PC-3 (cell line): ENCODE results near the gene CARD16.

Source experiments
- EZH2 ChIP-seq: fragments of 300-600 bp; sonication (generic); IDR thresholded peaks from one replicate; pipeline ENCODE4 v1.6.1; 2017; ENCODE audit warnings: antibody characterized with exemption, mild to moderate bottlenecking, low read length; ENCODE audit not compliant: unreplicated experiment
- TF ChIP-seq, protein P1 (sequence below): fragments of 300-600 bp; sonication (generic); conservative IDR thresholded peaks from 2 replicates; pipeline ENCODE4 v1.5.1; 2017; ENCODE audit warnings: antibody characterized with exemption, low read depth, mild to moderate bottlenecking, low read length

DNA sequence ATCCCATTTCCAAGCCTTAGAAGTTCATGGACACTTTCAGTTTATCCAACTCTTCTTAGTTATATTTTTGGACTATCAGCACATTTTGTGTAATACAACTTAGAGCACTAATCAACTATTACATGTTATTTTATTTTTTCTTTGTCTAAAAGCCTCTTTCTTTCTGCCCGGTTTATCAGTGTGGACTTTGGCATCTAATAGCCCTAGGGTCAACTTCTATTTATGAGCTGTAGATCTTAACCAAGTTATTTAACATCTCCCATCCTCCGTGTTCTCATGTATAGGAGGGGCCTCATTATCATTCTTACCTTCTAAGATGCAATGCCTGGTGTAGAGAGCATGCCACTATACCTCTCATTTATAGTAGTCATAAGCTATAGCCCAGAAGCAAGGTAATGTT is 4.4 kb downstream of the CARD16 start:
- TF ChIP-seq, protein P1, sequence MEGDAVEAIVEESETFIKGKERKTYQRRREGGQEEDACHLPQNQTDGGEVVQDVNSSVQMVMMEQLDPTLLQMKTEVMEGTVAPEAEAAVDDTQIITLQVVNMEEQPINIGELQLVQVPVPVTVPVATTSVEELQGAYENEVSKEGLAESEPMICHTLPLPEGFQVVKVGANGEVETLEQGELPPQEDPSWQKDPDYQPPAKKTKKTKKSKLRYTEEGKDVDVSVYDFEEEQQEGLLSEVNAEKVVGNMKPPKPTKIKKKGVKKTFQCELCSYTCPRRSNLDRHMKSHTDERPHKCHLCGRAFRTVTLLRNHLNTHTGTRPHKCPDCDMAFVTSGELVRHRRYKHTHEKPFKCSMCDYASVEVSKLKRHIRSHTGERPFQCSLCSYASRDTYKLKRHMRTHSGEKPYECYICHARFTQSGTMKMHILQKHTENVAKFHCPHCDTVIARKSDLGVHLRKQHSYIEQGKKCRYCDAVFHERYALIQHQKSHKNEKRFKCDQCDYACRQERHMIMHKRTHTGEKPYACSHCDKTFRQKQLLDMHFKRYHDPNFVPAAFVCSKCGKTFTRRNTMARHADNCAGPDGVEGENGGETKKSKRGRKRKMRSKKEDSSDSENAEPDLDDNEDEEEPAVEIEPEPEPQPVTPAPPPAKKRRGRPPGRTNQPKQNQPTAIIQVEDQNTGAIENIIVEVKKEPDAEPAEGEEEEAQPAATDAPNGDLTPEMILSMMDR = no peak
- TF ChIP-seq EZH2 = no peak
